Measurements from ENCODE around the gene ATP6V1E1. TPM values are rescaled to one million over a fixed set of nuclear protein-coding genes. Genes with fewer than 3 reads are reported as not detected.

The ATP6V1E1 gene
- polyA plus RNA-seq, 2 of the 4 experiments (the other 2 are of a cell fraction): 112 to 123 TPM

- no peaks in the 10 kb centered on the region for H3K9me3 ChIP-seq
- TF ChIP-seq ZSCAN20 (CRISPR knock-in tag; IDR thresholded peaks at IDR 0.05) (no peak), POLR2A (IDR thresholded peaks at IDR 0.05; ENCODE audit: low read length) (no peak), HEYL (CRISPR knock-in tag; IDR thresholded peaks at IDR 0.05) (no peak), E2F6 (IDR thresholded peaks at IDR 0.05; ENCODE audit: borderline replicate concordance, low read depth) (no peak), JUN (IDR thresholded peaks at IDR 0.05) (no peak), CTCF (IDR thresholded peaks at IDR 0.05) (no peak), GATA3 (IDR thresholded peaks at IDR 0.05; ENCODE audit: borderline replicate concordance) (no peak), HOXB5 (CRISPR knock-in tag; IDR thresholded peaks at IDR 0.05) (no peak), HDAC2 (IDR thresholded peaks at IDR 0.05) (no peak), BHLHE40 (IDR thresholded peaks at IDR 0.05; ENCODE audit: low read depth, low read length) (no peak)
- no peak overlapping the region for H3K27ac ChIP-seq
- no peak for ATAC-seq
- H3K4me2 ChIP-seq: no peak overlapping the region
- POLR2A ChIA-PET: no interaction called here
- 87% methylated on average over 5 of the region's 5 CpGs for WGBS (ENCODE audit: missing lambda C conversion rate)
- no peaks in the 10 kb centered on the region for H3K4me1 ChIP-seq
- no peak for DNase-seq (ENCODE audit: low read depth in 1 of 2, low spot score in 1 of 2)
- CTCF ChIA-PET: interaction anchor here (1.2 to 3.5 kb wide), 2 partner anchors 32 to 198 kb away, joined by 3 to 14 read pairs; no protein-coding TSS in a partner anchor
- no peak for FAIRE-seq
- no peak overlapping the region for H3K4me3 ChIP-seq
Measured at GRCh38 chr22:17590586-17590985, 38.0 kb downstream of the ATP6V1E1 start.

- CTCF ChIA-PET: interaction anchor here (1.2 to 3.5 kb wide), 2 partner anchors 31 to 199 kb away, joined by 3 to 14 read pairs; no protein-coding TSS in a partner anchor
- TF ChIP-seq ESRRA (IDR thresholded peaks at IDR 0.05; ENCODE audit: borderline replicate concordance, low read length) (no peak), REST (IDR thresholded peaks at IDR 0.05) (no peak), ZNF302 (CRISPR knock-in tag; IDR thresholded peaks at IDR 0.05) (no peak), RARB (CRISPR knock-in tag; IDR thresholded peaks at IDR 0.05) (no peak), POLR2A (IDR thresholded peaks at IDR 0.05; ENCODE audit: low read length) (no peak)
- no peak overlapping the region for H3K4me2 ChIP-seq
- H3K27ac ChIP-seq: no peak overlapping the region
- no peak overlapping the region for H3K4me3 ChIP-seq
- no peak for FAIRE-seq
- 90% methylated on average over 10 of the region's 10 CpGs for WGBS (ENCODE audit: missing lambda C conversion rate)
- no peaks in the 10 kb centered on the region for H3K4me1 ChIP-seq
- DNase-seq (ENCODE audit: low read depth in 1 of 2, low spot score in 1 of 2): no peak
- no peaks in the 10 kb centered on the region for H3K9me3 ChIP-seq
- POLR2A ChIA-PET: no interaction called here
- ATAC-seq: no peak; a peak in 1 of 6 replicates
Measured at GRCh38 chr22:17589810-17590375, 38.7 kb downstream of the ATP6V1E1 start.

- Histone ChIP-seq H3K27ac (no peak overlapping the region), H3K4me1 (no peaks in the 10 kb centered on the region), H3K9me3 (no peaks in the 10 kb centered on the region), H3K4me3 (no peak overlapping the region), H3K4me2 (no peak overlapping the region)
- 97% methylated on average over 11 of the region's 11 CpGs for WGBS (ENCODE audit: missing lambda C conversion rate)
- TF ChIP-seq PHF8 (IDR thresholded peaks at IDR 0.05; ENCODE audit: borderline replicate concordance, low read depth) (no peak), SMC3 (IDR thresholded peaks at IDR 0.05) (no peak)
- FAIRE-seq: no peak
- DNase-seq (ENCODE audit: low read depth in 1 of 2, low spot score in 1 of 2): no peak
- POLR2A ChIA-PET: no interaction called here
- CTCF ChIA-PET: interaction anchor here (1.0 to 3.5 kb wide), 4 partner anchors 10 to 30 kb away, joined by 3 to 14 read pairs (median 4); no protein-coding TSS in a partner anchor
- no peak for ATAC-seq
Measured at GRCh38 chr22:17588606-17589005, 39.9 kb downstream of the ATP6V1E1 start.
